Peyer's patch (tissue), 4 donors: ENCODE measurements around the gene PACRG.

Experiments used
- POLR2A ChIP-seq, 2 donors: fragments of 450-650 bp; IDR thresholded peaks; one replicate each; pipeline ENCODE4 v1.5.1; 2017; ENCODE audit warnings: antibody characterized with exemption in 2 of 2, mild to moderate bottlenecking in 2 of 2, moderate library complexity in 2 of 2
- TF ChIP-seq, protein P1 (sequence below), 6 experiments: fragments of 450-650 bp in 4 of 6; fragments of 200-600 bp in 2 of 6; sonication (generic) in 1 of 6; IDR thresholded peaks; one replicate each; pipeline ENCODE4 v1.5.1; 2017 to 2019; ENCODE audit warnings: antibody characterized with exemption in 6 of 6, mild to moderate bottlenecking in 3 of 6, moderate library complexity in 1 of 6

GRCh38 chr6:163284151-163284550, 556.4 kb downstream of the PACRG start:
- TF ChIP-seq, protein P1, sequence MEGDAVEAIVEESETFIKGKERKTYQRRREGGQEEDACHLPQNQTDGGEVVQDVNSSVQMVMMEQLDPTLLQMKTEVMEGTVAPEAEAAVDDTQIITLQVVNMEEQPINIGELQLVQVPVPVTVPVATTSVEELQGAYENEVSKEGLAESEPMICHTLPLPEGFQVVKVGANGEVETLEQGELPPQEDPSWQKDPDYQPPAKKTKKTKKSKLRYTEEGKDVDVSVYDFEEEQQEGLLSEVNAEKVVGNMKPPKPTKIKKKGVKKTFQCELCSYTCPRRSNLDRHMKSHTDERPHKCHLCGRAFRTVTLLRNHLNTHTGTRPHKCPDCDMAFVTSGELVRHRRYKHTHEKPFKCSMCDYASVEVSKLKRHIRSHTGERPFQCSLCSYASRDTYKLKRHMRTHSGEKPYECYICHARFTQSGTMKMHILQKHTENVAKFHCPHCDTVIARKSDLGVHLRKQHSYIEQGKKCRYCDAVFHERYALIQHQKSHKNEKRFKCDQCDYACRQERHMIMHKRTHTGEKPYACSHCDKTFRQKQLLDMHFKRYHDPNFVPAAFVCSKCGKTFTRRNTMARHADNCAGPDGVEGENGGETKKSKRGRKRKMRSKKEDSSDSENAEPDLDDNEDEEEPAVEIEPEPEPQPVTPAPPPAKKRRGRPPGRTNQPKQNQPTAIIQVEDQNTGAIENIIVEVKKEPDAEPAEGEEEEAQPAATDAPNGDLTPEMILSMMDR (IDR thresholded peaks at IDR 0.05): no peak
- TF ChIP-seq POLR2A (IDR thresholded peaks at IDR 0.05): no peak
